Measurements from ENCODE around the gene DACH1.
"Not testable (repeated sequence)": the region's sequence is repeated elsewhere in the genome, so short reads cannot be mapped to it uniquely, and the experiment has no call there.

The DACH1 gene

GRCh38 chr13:71902676-71903075 lies 35.7 kb upstream of the DACH1 start:
- no peaks in the 10 kb centered on the region for H3K36me3 ChIP-seq (ENCODE audit: control insufficient read depth in 2 of 2, insufficient read depth in 1 of 2, low read length in 2 of 2)
- POLR2A ChIA-PET, result no interaction called here
- H3K4me1 ChIP-seq (ENCODE audit: control insufficient read depth, insufficient read depth, low read length), result no peaks in the 10 kb centered on the region
- CTCF ChIA-PET, result interaction anchor here (0.6 to 0.7 kb wide), 2 partner anchors 399 to 581 kb away, joined by 3 to 4 read pairs; no protein-coding TSS in a partner anchor
- no peaks in the 10 kb centered on the region for H3K9me3 ChIP-seq (ENCODE audit: control insufficient read depth, insufficient read depth, low read depth, low read length)
- no peak overlapping the region for H3K27ac ChIP-seq (ENCODE audit: extremely low read depth, low read depth, low read length)
- H3K4me3 ChIP-seq (ENCODE audit: low read depth, low read length), result no peak overlapping the region
- TF ChIP-seq MEIS1 (CRISPR knock-in tag; IDR thresholded peaks at IDR 0.05; ENCODE audit: borderline replicate concordance) (no peak), ZNF621 (tag by site-specific recombination; IDR thresholded peaks at IDR 0.05) (no peak), ZNF777 (tag by site-specific recombination; IDR thresholded peaks at IDR 0.05; ENCODE audit: borderline replicate concordance) (no peak), ZNF624 (tag by site-specific recombination; IDR thresholded peaks at IDR 0.05) (no peak), BCL11A (tag by site-specific recombination; IDR thresholded peaks at IDR 0.05; ENCODE audit: low read depth) (no peak), REPIN1 (tag by site-specific recombination; IDR thresholded peaks at IDR 0.05; ENCODE audit: low read depth) (no peak), ZNF223 (tag by site-specific recombination; IDR thresholded peaks at IDR 0.05) (no peak), ZBTB48 (tag by site-specific recombination; IDR thresholded peaks at IDR 0.05) (no peak), ZFP3 (tag by site-specific recombination; IDR thresholded peaks at IDR 0.05; ENCODE audit: low read depth) (no peak), ZNF623 (tag by site-specific recombination; IDR thresholded peaks at IDR 0.05) (no peak), ZBTB7A (tag by site-specific recombination; IDR thresholded peaks at IDR 0.05; ENCODE audit: low read depth) (no peak), ZNF174 (tag by site-specific recombination; IDR thresholded peaks at IDR 0.05) (no peak), IKZF3 (tag by site-specific recombination; IDR thresholded peaks at IDR 0.05) (no peak), ZFP37 (tag by site-specific recombination; IDR thresholded peaks at IDR 0.05) (no peak), ZNF324 (tag by site-specific recombination; IDR thresholded peaks at IDR 0.05) (no peak), ZBTB6 (tag by site-specific recombination; IDR thresholded peaks at IDR 0.05) (no peak), ZNF354C (tag by site-specific recombination; IDR thresholded peaks at IDR 0.05; ENCODE audit: borderline replicate concordance, low read depth) (no peak), ZBTB26 (tag by site-specific recombination; optimal IDR thresholded peaks at IDR 0.05) (no peak), KLF1 (tag by site-specific recombination; IDR thresholded peaks at IDR 0.05) (no peak), ZNF10 (tag by site-specific recombination; IDR thresholded peaks at IDR 0.05) (no peak)

GRCh38 chr13:71893506-71893905 lies 26.5 kb upstream of the DACH1 start:
- POLR2A ChIA-PET; CTCF ChIA-PET; H3K27ac ChIP-seq (ENCODE audit: extremely low read depth, low read depth, low read length); H3K9me3 ChIP-seq (ENCODE audit: control insufficient read depth, insufficient read depth, low read depth, low read length); H3K36me3 ChIP-seq (ENCODE audit: control insufficient read depth in 2 of 2, insufficient read depth in 1 of 2, low read length in 2 of 2); H3K4me1 ChIP-seq (ENCODE audit: control insufficient read depth, insufficient read depth, low read length); H3K4me3 ChIP-seq (ENCODE audit: low read depth, low read length): not testable (repeated sequence)
- TF ChIP-seq SCRT2 (tag by site-specific recombination; IDR thresholded peaks at IDR 0.05), result peak; percentile 76
- TF ChIP-seq SCRT1 (tag by site-specific recombination; IDR thresholded peaks at IDR 0.05; ENCODE audit: borderline replicate concordance), result peak; percentile 63; the same call in 1 of the 2 replicates

GRCh38 chr13:71886880-71887279 lies 19.9 kb upstream of the DACH1 start:
- Histone ChIP-seq H3K4me3 (ENCODE audit: low read depth, low read length) (no peak overlapping the region), H3K9me3 (ENCODE audit: control insufficient read depth, insufficient read depth, low read depth, low read length) (no peaks in the 10 kb centered on the region), H3K4me1 (ENCODE audit: control insufficient read depth, insufficient read depth, low read length) (no peaks in the 10 kb centered on the region), H3K36me3 (ENCODE audit: control insufficient read depth in 2 of 2, insufficient read depth in 1 of 2, low read length in 2 of 2) (no peaks in the 10 kb centered on the region), H3K27ac (ENCODE audit: extremely low read depth, low read depth, low read length) (no peak overlapping the region)
- CTCF ChIA-PET, result no interaction called here
- POLR2A ChIA-PET, result no interaction called here
- TF ChIP-seq ZNF654 (tag by site-specific recombination; IDR thresholded peaks at IDR 0.05; ENCODE audit: low read depth) (no peak), ZNF10 (tag by site-specific recombination; IDR thresholded peaks at IDR 0.05) (no peak), ZSCAN4 (tag by site-specific recombination; IDR thresholded peaks at IDR 0.05) (no peak), ZNF596 (tag by site-specific recombination; IDR thresholded peaks at IDR 0.05) (no peak)
